Suppressor macrophage treated with lipopolysaccharide for 4 hours (primary cell): ENCODE results near the gene CYGB.
"Not testable (repeated sequence)": the region's sequence is repeated elsewhere in the genome, so short reads cannot be mapped to it uniquely, and the experiment has no call there.

Experiments
- DNase-seq: peaks from one replicate; pipeline ENCODE4 v3.0.0-alpha.2; 2020

Gene CYGB

GRCh38 chr17:76535788-76536510 lies 1.6 kb downstream of the CYGB start:
- DNase-seq, result no peak

DNA sequence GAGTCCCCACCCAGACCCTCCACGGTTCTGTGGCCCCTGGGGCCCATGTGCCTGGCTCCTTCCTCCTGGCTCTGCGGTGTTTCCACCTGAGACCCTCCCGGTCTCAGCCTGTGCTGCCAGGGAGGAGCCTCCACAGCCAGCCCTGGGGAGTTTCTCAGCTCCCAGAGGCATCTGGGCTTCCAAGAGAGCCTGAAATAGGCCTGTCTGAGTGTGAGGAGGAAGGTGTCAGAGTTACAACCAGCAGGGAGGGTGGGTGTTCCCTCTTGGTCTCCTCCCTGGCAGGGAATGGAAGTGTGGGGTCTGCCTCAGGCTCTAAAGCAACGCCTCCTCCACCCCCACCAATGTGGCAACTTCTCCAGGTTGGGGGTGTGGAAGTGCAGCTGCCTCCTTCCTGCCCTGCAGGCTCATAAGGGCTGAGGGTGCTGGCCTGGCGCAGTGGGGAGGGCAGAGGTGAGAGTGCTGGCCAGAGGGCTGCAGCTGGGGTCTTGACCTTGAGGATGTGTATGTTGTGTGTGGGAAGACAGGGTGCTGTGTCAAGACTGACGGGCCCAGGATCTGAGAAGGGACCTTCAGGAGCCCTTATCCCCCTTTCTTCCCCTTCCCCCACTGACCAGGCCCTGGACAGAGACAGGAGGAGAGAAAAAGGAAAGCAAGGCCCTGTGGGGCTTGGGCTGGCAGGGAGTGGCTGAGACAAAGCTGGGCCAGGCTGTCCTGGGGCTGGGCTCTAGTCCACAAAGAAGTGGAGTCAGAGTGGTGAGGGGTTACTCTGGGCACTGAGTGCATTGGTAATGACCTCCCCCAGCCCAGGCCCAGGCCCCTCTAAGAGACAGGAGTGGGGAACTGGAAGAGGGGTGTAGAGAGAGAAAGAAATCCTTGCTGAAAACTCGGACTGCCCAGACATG lies 2.4 kb downstream of the CYGB start:
- no peak for DNase-seq

DNA sequence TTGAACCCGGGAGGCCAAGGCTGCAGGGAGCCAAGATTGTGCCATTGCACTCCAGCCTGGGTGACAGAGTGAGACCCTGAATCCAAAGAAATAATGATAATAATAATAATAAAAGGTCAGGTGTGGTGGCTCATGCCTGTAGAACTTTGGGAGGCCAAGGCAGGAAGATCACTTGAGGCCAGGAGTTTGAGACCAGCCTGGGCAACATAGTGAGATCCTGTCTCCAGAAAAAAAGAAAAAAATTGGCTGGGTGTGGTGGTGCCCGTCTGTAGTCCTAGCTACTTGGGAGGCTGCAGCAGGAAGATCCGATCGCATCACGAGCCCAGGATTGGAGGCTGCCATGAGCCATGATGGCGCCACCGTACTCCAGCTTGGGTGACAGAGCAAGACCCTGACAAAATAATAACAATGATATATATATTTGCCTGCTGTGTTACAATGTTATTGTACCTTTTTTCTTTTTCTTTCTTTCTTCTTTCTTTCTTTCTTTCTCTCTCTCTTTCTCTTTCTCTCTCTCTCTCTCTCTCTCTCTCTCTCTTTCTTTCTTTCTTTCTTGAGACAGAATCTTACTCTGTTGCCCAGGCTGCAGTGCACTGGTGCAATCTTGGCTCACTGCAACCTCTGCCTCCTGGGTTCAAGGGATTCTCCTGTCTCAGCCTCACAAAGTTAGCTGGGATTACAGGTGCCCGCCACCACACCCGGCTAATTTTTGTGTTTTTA lies 3.7 kb downstream of the CYGB start:
- not testable (repeated sequence) for DNase-seq

DNA sequence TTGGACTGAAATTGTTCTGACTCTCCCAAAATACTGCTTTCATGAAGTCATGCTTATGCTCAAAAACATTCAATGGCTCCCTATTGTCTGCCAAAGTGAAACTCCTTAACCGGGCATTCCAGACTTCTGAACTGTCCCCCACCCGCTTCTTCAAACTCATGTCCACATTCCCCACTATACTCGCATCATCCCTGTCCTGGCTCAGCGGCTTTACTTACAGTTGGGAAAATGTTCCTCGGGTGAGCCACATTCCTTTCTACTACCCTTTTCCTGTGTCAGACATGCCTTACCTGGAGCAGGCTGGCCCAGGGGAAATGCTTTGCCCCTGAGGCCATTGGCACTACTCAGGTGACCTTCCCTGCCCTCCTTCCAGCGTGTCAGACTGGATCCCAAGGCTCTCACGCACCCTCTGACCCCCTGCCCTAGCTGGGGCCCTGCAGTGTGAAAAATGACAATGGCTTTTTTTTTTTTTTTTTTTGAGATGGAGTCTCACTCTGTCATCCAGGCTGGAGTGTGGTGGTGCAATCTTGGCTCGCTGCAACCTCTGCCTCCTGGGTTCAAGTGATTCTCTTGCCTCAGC lies 5.3 kb downstream of the CYGB start:
- DNase-seq, result no peak

GRCh38 chr17:76531486-76532038 lies 5.9 kb downstream of the CYGB start:
- no peak for DNase-seq

- no peak for DNase-seq
These were observed 6.6 kb downstream of the CYGB start for GRCh38 chr17:76530811-76531485.

GRCh38 chr17:76530095-76530723 lies 7.3 kb downstream of the CYGB start:
- DNase-seq, result no peak

GRCh38 chr17:76529224-76530094 lies 8.1 kb downstream of the CYGB start:
- peak; percentile 82 for DNase-seq

DNA sequence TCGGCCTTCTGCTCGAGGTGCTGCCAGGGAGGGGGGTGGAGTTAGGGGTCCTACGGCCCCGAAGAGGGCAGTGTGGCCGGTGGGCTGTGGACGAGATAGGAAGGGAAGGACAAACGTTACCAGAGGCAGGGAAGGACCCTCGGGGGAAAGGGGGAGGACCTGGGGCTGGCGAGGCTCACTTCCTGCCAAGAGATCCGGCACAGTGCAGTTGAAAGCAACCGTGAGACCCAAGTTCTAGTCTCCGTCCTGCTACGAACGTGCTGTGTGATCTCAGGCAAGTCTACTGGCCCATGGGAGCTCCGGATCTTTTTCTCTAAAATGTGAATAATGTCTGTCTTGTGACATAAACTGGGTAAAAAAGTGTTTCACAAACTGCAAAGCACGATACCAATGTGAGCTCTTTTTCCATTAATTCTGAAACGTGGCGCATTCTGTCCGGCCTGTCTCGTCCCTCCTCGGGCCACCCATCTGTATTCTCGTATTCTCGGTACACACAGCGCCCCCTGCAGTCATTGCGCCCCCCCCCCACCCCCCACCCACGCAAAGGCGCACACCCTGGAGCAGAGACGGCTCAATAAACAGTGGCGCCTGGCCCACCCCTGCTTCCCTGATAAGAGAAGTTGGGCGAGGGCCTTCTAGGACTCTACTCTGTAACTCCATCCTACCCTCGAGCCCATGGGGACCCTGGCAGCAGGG lies 8.8 kb downstream of the CYGB start:
- no peak for DNase-seq

DNA sequence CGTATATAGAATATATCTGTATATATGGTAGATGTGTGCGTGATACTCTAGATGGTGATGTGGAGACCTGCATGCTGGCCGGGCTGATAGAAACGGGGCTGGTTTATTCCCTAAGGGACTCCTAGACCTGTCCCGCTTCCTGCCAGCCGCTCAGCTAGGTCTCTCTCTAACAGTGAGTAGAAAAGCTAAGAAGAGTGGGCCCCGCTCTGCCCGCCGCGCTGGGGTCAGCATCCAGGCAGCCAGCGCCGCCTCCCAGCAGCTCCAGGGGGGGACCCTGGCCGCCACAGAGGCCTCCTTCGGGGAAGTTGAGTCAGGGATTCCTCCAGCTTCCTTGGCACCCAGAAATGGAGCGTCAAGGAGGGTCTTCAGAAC lies 9.4 kb downstream of the CYGB start:
- DNase-seq, result no peak

DNA sequence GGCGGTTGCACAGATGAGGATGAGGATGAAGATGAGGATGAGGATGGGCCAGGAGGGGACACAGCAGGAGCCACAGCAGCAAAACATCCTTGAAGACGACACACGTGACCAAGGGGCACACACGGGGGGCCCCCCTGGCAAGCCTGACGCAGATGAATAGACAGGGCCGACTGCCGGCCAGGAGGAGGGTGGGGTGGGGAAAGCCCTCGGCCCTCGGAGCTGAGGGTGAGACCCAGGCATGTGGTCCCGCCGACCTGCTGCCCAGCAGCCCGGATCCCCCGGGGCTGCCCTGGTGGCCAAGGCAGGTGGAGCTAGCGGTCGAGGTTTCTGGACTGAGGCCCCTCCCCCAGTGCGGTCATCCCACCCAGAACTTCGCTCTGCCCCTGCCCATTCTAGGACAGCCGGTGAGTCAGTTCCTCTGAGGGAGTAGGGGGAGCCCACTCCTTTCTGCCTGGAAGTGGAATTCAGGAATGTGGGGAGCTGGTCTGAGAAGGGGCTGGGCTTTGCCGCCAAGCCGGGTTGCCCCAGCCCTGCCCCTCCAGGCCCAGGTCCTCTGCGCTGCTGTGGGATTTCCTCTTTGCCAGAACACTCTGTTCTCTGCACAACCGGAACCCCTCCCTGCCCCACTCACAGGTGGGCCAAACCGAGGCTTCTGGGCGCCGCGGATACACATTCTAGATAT lies 9.9 kb downstream of the CYGB start:
- peak; percentile 51 for DNase-seq

DNA sequence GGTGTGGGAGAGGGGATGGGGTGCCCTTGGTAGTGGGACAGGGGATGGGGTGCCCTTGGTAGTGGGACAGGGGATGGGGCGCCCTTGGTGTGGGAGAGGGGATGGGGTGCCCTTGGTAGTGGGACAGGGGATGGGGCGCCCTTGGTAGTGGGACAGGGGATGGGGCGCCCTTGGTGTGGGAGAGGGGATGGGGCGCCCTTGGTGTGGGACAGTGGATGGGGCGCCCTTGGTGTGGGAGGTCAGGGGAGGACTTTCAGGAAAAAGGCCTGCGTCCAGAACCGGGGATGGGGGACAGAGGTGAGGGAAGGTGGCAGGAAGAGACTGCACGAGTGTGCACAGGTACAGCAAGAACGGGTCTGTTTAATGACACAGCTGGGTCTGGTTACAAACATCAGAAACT lies 10.5 kb downstream of the CYGB start:
- DNase-seq, result not testable (repeated sequence)

DNA sequence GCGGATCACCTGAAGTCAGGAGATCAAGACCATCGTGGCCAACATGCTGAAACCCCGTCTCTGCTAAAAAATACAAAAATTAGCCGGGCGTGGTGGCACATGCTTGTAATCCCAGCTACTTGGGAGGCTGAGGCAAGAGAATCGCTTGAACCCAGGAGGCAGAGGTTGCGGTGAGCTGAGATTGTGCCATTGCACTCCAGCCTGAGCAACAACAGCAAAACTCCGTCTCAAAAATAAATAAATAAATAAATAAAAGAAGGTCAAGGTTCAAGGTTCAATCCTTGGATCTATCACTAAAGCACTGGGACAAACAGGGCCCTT lies 12.0 kb downstream of the CYGB start:
- not testable (repeated sequence) for DNase-seq

GRCh38 chr17:76524598-76525512 lies 12.7 kb downstream of the CYGB start:
- DNase-seq, result no peak

DNA sequence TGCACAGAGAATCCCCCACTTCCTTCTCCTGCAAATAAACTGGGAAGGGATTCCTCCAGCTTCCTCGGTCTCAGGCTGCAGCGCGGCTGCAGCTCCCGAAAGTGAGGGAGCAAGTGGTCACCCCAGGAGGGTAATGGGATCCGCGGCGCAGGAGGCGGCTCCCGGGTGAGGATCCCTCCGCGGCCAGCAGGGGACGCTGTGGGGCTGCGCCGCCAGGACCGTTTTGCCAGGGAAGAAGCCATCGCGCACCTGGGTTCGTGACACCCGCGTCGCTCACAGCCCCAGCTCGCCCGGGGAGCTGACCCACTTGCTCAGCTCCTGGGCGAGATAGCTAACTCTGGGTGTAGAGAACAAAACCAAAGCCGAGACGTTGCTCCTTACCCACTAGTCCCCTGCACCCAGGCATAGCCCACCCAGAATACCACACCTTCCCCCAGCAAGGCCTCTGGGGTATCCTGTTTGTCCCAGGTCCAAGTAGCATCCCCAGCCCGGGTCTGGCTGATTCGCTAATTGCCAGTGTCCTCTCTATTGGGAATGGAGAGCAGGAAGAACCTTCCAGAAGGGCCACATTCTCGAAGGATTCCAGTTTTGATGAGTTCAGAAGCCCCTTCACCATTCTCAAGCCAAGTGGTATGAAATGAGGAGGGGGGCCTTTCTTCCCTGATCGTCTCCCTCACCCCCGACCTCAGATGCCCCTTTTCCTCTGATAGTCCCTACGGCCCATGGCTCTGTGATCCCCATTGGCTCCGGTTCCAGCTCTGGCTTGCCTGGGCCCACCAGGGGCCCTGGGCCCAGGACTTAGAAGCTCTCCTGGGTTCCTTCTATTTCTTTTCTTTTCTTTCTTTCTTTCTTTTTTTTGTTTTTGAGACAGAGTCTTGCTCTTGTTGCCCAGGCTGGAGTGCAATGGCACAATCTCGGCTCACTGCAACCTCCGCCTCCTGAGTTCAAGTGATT lies 14.1 kb downstream of the CYGB start:
- peak; percentile 76 for DNase-seq

- not testable (repeated sequence) for DNase-seq
These were observed 15.8 kb downstream of the CYGB start for GRCh38 chr17:76521683-76522082.

- no peak for DNase-seq
These were observed 16.2 kb downstream of the CYGB start for GRCh38 chr17:76521262-76521661.
